Left renal pelvis (tissue), 4 donors: Measurements from ENCODE around the gene PPL. TPM values are rescaled to one million over a fixed set of nuclear protein-coding genes. Genes with fewer than 3 reads are reported as not detected.
"Not testable (repeated sequence)": the region's sequence is repeated elsewhere in the genome, so short reads cannot be mapped to it uniquely, and the experiment has no call there.

ENCODE experiments used
- DNase-seq, 4 donors: peaks; one replicate each; pipeline ENCODE4 v3.0.0-alpha.2; 2013; ENCODE audit warnings: low read depth in 4 of 4, low spot score in 3 of 4
- polyA plus RNA-seq, 4 donors: library from polyadenylated mRNA; unstranded; fragments of 120-200 nt; gene quantifications; one replicate each; pipeline ENCODE4 v1.2.1, GENCODE V29; 2013; ENCODE audit not compliant: insufficient read length in 4 of 4

PPL gene
- polyA plus RNA-seq, 4 donors = 3.7 to 40.1 (median 28.3) TPM

GRCh38 chr16:4913774-4914525 is 23.0 kb downstream of the PPL start:
- DNase-seq = no peak

GRCh38 chr16:4913130-4913773 is 23.7 kb downstream of the PPL start:
- DNase-seq = no peak

DNA sequence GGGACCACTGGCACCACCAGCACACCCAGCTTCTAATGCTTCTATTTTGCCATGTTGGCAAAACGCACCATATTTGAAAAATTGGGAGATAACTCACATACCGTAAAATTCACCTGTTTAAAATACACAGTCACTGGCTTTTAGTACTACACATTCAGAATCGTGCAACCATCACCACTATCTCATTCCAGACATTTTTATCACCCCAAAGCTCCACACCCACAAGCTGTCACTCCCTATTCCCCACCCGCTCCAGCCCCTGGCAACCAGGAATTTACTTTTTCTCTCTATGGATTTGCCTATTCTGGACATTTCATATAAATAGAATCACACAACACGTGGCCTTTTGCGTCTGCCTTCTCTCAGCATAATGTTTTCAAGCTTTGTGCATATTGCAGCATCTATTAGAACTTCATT is 25.0 kb downstream of the PPL start:
- DNase-seq = no peak

DNA sequence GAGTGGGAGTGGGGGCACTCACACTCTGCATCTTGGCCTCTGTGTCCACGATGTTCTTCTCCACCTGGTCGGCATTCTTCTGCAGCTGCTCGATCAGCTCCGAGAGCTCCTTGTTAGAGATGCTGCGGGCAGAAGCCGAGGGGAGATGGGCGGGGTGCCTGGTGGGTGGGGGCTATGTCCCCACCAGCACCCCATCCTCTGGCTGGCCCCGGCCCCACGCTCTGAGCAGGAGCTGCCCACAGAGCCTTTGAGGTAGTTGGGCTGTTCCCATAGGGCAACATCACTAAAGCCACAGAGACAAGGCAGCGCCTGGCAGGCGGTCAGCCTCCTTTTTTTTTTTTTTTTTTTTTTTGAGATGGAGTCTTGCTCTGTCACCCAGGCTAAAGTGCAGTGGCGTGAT is 26.1 kb downstream of the PPL start:
- no peak for DNase-seq

- no peak for DNase-seq
Observed at GRCh38 chr16:4909825-4910224, 27.1 kb downstream of the PPL start.

- DNase-seq = no peak
Observed at GRCh38 chr16:4908854-4909401, 28.0 kb downstream of the PPL start.

DNA sequence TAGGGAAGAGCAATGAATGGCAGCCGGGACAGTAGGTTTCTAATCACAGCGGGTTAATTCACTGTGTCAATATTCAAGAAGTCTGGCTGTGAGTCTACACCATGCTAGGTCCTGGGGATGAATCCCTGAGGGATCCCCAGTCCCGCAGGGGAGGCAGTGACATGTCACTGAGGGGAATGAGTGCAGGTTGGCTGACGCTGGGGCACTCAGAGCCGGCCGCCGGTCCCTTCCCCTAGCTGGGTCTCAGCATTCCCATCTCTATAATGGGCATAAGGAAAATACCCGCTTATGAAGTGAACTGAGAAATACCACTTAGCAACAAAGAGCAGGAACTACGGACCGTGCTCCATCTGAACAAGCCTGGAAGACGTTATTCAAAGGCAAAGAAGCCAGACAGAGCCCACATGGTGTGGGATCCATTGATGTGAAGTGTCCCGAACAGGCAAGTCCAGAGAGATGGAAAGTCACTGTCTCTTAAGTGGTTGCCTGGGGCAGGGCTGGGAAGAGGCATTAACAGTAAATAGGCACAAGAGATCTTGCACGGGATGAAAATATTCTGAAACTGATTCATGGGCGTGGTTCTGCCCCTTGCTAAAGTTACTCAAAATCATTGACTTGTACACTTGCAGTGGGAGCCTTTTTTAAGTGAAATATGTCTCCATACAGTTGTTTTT is 31.9 kb downstream of the PPL start:
- no peak for DNase-seq

DNA sequence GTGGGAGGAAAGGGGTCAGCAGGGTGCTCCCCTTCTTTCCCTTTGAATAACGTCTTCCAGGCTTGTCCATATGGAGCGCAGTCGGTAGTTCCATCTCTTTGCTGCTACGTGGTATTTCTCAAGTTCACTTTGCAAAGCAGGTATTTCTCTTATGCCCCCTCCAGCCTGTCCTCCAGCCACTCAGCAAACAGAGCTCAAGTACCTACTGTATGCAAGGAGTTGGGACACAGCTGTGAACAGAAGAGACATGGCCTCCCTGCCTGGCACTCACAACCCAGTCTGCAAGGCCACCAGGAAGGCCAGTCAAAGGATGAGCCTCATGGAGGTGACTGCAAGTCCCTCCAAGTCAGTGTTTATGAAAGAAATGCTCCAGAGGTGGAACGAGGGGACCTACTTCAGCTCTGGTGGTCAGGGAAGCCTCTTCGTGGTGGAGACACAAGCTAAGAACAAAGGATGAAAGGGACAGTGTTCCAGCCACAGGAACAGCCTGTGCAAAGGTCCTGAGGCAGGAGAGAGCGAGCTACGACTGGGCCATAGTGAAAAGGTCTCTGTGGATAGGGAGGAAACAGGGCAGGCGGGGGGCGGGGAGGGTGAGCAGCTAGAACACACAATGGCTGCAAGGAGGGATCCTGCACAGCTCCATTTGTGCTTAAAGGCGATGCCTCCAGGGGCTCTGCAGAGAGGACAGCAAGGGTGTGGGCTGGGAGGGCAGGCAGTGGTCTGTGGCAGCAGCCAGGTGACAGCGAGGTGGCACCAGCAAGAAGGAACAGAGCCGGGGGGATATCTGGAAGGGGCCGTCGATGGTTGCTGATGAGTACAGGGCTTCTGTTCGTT is 32.6 kb downstream of the PPL start:
- DNase-seq = no peak

DNA sequence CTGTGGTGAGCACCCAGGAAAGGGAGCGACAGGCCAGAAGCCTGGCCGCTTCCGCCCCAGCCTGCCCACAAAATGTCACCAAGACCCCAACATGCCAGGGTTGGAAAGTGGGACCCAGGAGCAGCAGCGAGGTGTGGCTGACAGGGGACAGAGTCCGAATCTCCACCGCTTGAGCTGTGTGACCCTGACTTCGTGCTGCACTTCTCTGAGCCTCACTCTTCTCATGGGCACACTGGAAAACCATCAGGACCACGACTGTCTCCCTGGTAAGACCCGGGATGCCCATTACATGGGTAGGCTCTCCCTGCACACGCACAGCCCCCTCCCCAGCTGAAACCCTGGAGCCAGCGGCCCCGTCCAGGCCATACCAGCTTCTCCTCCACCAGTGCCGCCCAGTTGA is 34.9 kb downstream of the PPL start:
- no peak for DNase-seq

GRCh38 chr16:4900750-4901149 is 36.2 kb downstream of the PPL start:
- DNase-seq = no peak

GRCh38 chr16:4900036-4900435 is 36.9 kb downstream of the PPL start:
- no peak for DNase-seq

GRCh38 chr16:4899474-4899846 is 37.5 kb downstream of the PPL start:
- no peak for DNase-seq

GRCh38 chr16:4898811-4899473 is 38.0 kb downstream of the PPL start:
- DNase-seq = no peak

DNA sequence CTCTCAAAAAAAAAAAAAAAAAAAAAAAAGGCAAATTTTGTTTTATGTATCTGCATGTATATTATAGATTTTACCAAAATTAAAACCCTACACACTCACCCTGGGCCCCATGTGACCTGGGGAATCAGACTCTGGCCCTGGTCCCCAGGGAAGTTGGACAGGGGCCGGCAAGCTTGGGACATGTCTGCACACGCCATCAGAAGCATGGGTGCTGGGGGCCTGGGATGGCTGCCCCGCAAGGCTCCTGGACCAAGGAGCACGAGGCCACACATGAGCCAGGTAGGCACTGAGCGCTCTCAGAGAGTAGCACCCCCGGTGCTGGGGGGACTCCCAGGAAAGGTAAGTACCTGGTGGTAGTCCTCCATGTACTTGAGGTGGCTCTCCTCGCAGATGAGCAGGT is 39.6 kb downstream of the PPL start:
- no peak for DNase-seq

DNA sequence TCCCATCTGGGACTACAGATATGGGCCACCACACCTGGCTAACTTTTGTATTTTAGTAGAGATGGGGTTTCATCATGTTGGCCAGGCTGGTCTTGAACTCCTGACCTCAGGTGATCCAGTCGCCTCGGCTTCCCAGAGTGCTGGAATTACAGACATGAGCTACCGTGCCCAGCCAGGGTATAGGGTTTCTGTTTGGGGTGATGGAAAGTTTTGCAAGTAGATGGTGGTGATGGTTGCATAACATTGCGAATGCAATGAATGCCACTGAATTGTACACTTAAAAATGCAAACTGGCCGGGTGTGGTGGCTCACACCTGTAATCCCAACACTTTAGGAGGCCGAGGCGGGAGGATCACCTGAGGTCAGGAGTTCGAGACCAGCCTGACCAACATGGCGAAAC is 40.2 kb downstream of the PPL start:
- DNase-seq = not testable (repeated sequence)

GRCh38 chr16:4895366-4895765 is 41.6 kb downstream of the PPL start:
- no peak for DNase-seq

DNA sequence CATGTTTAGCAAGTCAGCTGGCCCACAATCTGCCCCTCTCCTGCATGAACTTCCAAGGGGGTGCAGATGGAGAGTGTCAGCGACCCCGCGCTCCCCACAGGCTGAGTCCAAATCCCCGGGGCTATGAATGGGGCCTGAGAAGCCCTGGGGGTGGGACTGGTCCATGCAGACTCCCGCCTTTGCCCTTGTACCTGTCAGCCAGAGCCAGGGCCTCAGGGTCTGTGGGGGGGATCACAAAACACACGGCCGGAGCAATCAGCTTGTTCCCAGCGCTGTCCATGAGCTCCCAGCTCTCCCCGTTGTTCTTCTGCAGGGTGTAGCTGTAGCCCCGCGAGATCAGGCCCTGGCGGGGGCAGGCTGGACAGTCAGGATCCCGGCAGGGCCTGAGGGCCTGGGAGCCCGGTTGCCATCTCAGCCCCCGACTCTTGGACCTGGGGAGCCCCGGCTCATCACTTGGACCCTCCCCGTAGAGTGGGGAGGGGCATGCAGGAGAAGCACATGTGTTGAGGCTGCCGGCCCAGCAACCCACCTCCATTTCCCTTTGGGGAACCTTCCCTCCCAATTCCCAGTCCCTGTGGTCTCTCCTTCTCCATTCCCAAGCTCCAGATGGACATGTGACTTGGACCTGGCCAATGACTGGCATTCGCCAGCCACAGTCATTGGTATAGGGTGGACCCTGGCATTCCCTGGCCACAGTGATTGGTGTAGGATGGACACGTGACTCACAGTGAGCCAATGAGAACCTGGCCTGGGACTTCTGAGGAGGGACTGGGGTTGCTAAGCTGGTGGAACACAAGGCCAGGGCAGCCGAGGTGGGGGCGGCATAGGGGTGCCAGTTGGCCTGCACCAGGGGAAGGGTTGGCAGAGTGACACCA is 42.4 kb downstream of the PPL start:
- no peak for DNase-seq

DNA sequence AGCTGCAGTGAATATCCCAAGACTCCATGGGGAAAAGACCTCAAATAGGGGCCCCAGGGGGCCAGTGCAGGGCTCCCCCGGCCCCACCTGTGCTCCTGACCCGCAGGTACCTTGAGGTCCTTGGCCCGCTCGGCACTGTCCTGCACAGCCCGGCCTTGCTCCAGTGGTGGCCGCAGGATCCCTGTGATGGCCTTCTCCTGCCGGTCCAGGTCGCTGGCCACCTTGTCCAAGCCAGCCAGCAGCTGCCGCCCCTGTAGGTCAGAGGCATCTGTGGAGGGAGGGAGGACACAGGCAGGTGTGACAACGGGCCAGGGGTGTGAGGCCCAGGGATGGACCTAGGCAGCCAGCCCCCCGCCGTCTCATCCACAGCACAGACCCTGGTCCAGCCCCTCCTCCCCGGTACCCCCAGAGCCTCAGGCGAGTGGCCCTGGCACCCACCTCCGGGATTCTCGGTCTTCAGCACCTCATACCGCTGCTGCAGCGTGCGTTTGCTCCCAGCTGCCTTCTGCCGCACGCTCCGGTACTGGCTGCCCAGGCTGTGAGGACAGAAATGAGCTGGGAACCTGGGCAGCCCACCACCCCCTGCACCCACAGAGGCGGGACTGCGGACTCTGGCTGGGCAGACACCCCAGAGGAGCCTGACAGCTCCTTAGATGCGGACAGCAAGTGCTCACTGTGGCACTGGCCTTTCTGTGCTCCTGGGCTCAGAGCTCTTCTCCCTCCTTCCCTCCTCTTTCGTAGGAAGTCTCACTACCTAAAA is 43.7 kb downstream of the PPL start:
- no peak for DNase-seq
